SK-N-SH (cell line): ENCODE results near the gene S100A2. TPM values are rescaled to one million over a fixed set of nuclear protein-coding genes. Genes with fewer than 3 reads are reported as not detected.

Experiments used
- CTCF ChIA-PET: fragments of 300-600, 350-600 bp; formaldehyde crosslinking; extraction: SDS; loops from one replicate; lab custom pipeline; 2021; lab: Yijun Ruan, JAX
- POLR2A ChIA-PET: fragments of 350-600 bp; sonication (Branson Sonifier 250); formaldehyde crosslinking; extraction: SDS; loops from one replicate; lab custom pipeline; 2020; ENCODE audit warnings: antibody characterized with exemption, inconsistent platforms; lab: Yijun Ruan, JAX
- DNase-seq: peaks from one replicate; pipeline ENCODE4 v3.0.0; 2012
- H2AFZ ChIP-seq: fragments of 200-600 bp; sonication (generic); 2 replicates; pipeline ENCODE4 v1.8.1; 2016; ENCODE audit warnings: antibody characterized with exemption, mild to moderate bottlenecking, low read depth
- H3F3A ChIP-seq: fragments of 200-600 bp; sonication (generic); replicated peaks from 2 replicates; pipeline ENCODE3; 2016; ENCODE audit warnings: antibody characterized with exemption, mild to moderate bottlenecking; ENCODE audit not compliant: insufficient read depth
- H3K27ac ChIP-seq, 2 experiments: fragments of 200-500 bp in 1 of 2; fragments of 200-600 bp in 1 of 2; sonication (Bioruptor generic) in 1 of 2; sonication (generic), shearing (Covaris generic) in 1 of 2; 2 replicates each; pipeline versions ENCODE4 v1.5.1 to v1.6.1; 2014 to 2016; ENCODE audit warnings: low read depth in 2 of 2, inconsistent platforms in 1 of 2, low read length in 1 of 2, mild to moderate bottlenecking in 1 of 2, mixed read lengths in 1 of 2
- H3K27me3 ChIP-seq: fragments of 200-600 bp; sonication (generic), shearing (Covaris generic); 2 replicates; pipeline ENCODE4 v1.6.1; 2016; ENCODE audit warnings: mixed run types; ENCODE audit not compliant: insufficient read depth
- H3K36me3 ChIP-seq, 2 experiments: fragments of 200-500 bp in 1 of 2; fragments of 200-600 bp in 1 of 2; sonication (Bioruptor generic) in 1 of 2; sonication (generic) in 1 of 2; replicated peaks in 1 of 2; 2 replicates each; pipeline versions ENCODE3 to v1.5.1; 2014 to 2016; ENCODE audit warnings: low read length in 1 of 2, mild to moderate bottlenecking in 1 of 2; ENCODE audit not compliant: insufficient read depth in 2 of 2, control insufficient read depth in 1 of 2
- H3K4me1 ChIP-seq, 2 experiments: fragments of 200-500 bp in 1 of 2; fragments of 200-600 bp in 1 of 2; sonication (Bioruptor generic) in 1 of 2; sonication (generic), shearing (Covaris generic) in 1 of 2; 2 replicates each; pipeline versions ENCODE4 v1.5.1 to v1.6.1; 2014 to 2016; ENCODE audit warnings: low read depth in 1 of 2, low read length in 1 of 2, mixed run types in 1 of 2; ENCODE audit not compliant: insufficient read depth in 2 of 2, control insufficient read depth in 1 of 2
- H3K4me2 ChIP-seq: fragments of 200-600 bp; sonication (generic), shearing (Covaris generic); 2 replicates; pipeline ENCODE4 v1.6.1; 2017; ENCODE audit warnings: mixed run types
- H3K4me3 ChIP-seq, 2 experiments: fragments of 200-500 bp in 1 of 2; fragments of 200-600 bp in 1 of 2; sonication (Bioruptor generic) in 1 of 2; sonication (generic), shearing (Covaris generic) in 1 of 2; 2 replicates each; pipeline versions ENCODE4 v1.5.1 to v1.8.1; 2014 to 2016; ENCODE audit warnings: low read depth in 2 of 2, inconsistent platforms in 1 of 2, low read length in 1 of 2, mild to moderate bottlenecking in 1 of 2, mixed read lengths in 1 of 2, moderate library complexity in 1 of 2
- H3K79me2 ChIP-seq: fragments of 200-600 bp; sonication (generic); 2 replicates; pipeline ENCODE4 v1.8.1; 2017; ENCODE audit warnings: mild to moderate bottlenecking; ENCODE audit not compliant: insufficient read depth
- H3K9ac ChIP-seq: fragments of 200-600 bp; sonication (generic); 2 replicates; pipeline ENCODE4 v1.6.1; 2017; ENCODE audit warnings: mixed run types
- H3K9me2 ChIP-seq: fragments of 200-600 bp; sonication (generic); 2 replicates; pipeline ENCODE4 v1.6.1; 2017; ENCODE audit warnings: mixed run types
- H3K9me3 ChIP-seq: fragments of 200-600 bp; sonication (generic); 2 replicates; pipeline ENCODE4 v1.6.1; 2017; ENCODE audit warnings: mixed run types, mild to moderate bottlenecking, moderate library complexity
- H4K20me1 ChIP-seq: fragments of 200-600 bp; sonication (generic); 2 replicates; pipeline ENCODE4 v1.6.1; 2017; ENCODE audit warnings: mild to moderate bottlenecking, mixed run types; ENCODE audit not compliant: insufficient read depth
- MEF2A ChIP-seq: IDR thresholded peaks from 2 replicates; pipeline ENCODE4 v1.4.0; 2012; ENCODE audit warnings: low read depth, borderline replicate concordance
- SMC3 ChIP-seq: IDR thresholded peaks from 2 replicates; pipeline ENCODE4 v1.6.1; 2012; ENCODE audit warnings: low read depth, low read length, improper control_type of control experiment
- WGBS: methylation state at CpG from one replicate; pipeline ENCODE4 v1.1.6; 2017; ENCODE audit warnings: low lambda C conversion rate; 5-methylcytosine and 5-hydroxymethylcytosine counted together
- polyA plus RNA-seq, 3 experiments: library from polyadenylated mRNA; depleted of rRNA; stranded (reverse); fragments of >200 nt; gene quantifications; 2 replicates each; pipeline ENCODE4 v1.2.3, GENCODE V29; 2012
- TF ChIP-seq, protein P1 (sequence below): fragments of 150-350 bp; IDR thresholded peaks from 2 replicates; pipeline ENCODE4 v1.6.1; 2017; ENCODE audit warnings: antibody characterized with exemption, low read length, low read depth, borderline replicate concordance
- TF ChIP-seq, protein P2 (sequence below): IDR thresholded peaks from 2 replicates; pipeline ENCODE4 v1.4.0; 2012; ENCODE audit warnings: low read depth, borderline replicate concordance
- TF ChIP-seq, protein P3 (sequence below): fragments of 150-350 bp; IDR thresholded peaks from 2 replicates; pipeline ENCODE4 v1.6.1; 2016; ENCODE audit warnings: mild to moderate bottlenecking, low read depth, low read length
- TF ChIP-seq, protein P4 (sequence below): fragments of 200-600 bp; sonication (generic); IDR thresholded peaks from 2 replicates; pipeline ENCODE4 v1.6.1; 2017; ENCODE audit warnings: antibody characterized with exemption, mild to moderate bottlenecking, moderate library complexity
- TF ChIP-seq, protein P5 (sequence below): IDR thresholded peaks from 2 replicates; pipeline ENCODE4 v1.4.0; 2012; ENCODE audit warnings: low read depth

S100A2 gene
- polyA plus RNA-seq, 1 of the 3 experiments (the other 2 are of a cell fraction): 31.4 TPM

DNA sequence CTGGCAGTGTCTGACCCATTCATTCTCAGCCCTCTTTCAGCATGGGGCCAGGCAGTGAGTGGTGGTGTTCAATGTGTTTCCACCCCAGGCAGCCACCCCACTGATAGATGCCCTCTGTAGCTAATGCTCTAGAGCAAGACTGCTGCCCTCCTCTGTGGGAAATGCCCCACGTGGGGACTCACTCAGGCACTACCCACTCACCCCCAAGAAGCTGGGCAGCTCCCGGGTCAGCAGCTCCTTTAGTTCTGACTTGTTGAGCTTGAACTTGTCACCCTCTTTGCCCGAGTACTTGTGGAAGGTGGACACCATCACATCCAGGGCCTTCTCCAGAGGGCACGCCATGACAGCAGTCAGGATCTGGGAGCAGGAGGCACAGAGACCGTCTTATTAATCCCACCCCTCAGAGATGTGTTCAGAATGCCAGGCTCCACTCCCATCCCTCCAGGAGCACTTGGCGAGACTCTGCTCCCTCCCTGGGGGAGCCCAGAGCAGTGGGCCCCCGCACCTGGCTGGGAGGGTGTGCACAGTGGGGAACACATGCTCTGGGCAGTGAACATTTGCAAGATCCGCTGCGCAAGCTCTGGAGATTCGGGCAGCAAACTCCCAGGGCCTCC lies 21.1 kb downstream of the S100A2 start (continued):
- TF ChIP-seq, protein P1, sequence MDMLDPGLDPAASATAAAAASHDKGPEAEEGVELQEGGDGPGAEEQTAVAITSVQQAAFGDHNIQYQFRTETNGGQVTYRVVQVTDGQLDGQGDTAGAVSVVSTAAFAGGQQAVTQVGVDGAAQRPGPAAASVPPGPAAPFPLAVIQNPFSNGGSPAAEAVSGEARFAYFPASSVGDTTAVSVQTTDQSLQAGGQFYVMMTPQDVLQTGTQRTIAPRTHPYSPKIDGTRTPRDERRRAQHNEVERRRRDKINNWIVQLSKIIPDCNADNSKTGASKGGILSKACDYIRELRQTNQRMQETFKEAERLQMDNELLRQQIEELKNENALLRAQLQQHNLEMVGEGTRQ: no peak
- TF ChIP-seq, protein P2, sequence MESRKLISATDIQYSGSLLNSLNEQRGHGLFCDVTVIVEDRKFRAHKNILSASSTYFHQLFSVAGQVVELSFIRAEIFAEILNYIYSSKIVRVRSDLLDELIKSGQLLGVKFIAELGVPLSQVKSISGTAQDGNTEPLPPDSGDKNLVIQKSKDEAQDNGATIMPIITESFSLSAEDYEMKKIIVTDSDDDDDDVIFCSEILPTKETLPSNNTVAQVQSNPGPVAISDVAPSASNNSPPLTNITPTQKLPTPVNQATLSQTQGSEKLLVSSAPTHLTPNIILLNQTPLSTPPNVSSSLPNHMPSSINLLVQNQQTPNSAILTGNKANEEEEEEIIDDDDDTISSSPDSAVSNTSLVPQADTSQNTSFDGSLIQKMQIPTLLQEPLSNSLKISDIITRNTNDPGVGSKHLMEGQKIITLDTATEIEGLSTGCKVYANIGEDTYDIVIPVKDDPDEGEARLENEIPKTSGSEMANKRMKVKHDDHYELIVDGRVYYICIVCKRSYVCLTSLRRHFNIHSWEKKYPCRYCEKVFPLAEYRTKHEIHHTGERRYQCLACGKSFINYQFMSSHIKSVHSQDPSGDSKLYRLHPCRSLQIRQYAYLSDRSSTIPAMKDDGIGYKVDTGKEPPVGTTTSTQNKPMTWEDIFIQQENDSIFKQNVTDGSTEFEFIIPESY: no peak
- TF ChIP-seq, protein P3, sequence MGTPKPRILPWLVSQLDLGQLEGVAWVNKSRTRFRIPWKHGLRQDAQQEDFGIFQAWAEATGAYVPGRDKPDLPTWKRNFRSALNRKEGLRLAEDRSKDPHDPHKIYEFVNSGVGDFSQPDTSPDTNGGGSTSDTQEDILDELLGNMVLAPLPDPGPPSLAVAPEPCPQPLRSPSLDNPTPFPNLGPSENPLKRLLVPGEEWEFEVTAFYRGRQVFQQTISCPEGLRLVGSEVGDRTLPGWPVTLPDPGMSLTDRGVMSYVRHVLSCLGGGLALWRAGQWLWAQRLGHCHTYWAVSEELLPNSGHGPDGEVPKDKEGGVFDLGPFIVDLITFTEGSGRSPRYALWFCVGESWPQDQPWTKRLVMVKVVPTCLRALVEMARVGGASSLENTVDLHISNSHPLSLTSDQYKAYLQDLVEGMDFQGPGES: no peak
- TF ChIP-seq, protein P4, sequence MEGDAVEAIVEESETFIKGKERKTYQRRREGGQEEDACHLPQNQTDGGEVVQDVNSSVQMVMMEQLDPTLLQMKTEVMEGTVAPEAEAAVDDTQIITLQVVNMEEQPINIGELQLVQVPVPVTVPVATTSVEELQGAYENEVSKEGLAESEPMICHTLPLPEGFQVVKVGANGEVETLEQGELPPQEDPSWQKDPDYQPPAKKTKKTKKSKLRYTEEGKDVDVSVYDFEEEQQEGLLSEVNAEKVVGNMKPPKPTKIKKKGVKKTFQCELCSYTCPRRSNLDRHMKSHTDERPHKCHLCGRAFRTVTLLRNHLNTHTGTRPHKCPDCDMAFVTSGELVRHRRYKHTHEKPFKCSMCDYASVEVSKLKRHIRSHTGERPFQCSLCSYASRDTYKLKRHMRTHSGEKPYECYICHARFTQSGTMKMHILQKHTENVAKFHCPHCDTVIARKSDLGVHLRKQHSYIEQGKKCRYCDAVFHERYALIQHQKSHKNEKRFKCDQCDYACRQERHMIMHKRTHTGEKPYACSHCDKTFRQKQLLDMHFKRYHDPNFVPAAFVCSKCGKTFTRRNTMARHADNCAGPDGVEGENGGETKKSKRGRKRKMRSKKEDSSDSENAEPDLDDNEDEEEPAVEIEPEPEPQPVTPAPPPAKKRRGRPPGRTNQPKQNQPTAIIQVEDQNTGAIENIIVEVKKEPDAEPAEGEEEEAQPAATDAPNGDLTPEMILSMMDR: no peak
- TF ChIP-seq MEF2A (no peak), SMC3 (no peak)

DNA sequence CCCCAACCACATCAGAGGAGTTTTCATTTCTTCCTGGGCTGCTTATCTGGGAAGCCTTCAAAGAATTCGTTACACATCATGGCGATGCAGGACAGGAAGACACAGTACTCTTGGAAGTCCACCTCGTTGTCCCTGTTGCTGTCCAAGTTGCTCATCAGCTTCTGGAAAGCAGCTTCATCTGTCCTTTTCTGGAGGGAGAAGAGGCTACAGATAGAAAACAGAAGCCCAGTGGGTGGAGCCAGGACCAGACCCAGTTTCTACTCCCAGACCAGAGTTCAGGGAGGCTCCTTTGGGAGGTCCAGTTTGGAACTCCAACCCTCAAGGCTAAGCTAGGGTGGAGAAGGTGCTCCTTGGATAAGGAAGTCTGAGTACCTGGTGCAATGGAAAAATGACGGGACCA lies 21.9 kb downstream of the S100A2 start:
- DNase-seq: no peak
- H3K36me3 ChIP-seq: no peaks in the 10 kb centered on the region
- peaks cover 44 to 54% of the 10 kb centered on the region in 2 experiments; a peak in 3 of 4 replicates for H3K4me1 ChIP-seq
- no peaks in the 10 kb centered on the region for H3K79me2 ChIP-seq
- H3K9ac ChIP-seq: no peak overlapping the region
- H3K9me3 ChIP-seq: no peaks in the 10 kb centered on the region
- ChIA-PET CTCF (interaction anchor here (1.0 to 11.8 kb wide), 3 partner anchors 11 to 33 kb away, joined by 3 to 62 read pairs (median 20); no protein-coding TSS in a partner anchor), POLR2A (no interaction called here)
- no peaks in the 10 kb centered on the region for H4K20me1 ChIP-seq
- peaks cover 11% of the 10 kb centered on the region for H3F3A ChIP-seq
- H3K27ac ChIP-seq: no peak overlapping the region
- no peak overlapping the region for H2AFZ ChIP-seq
- TF ChIP-seq, protein P2: no peak
- TF ChIP-seq, protein P5, sequence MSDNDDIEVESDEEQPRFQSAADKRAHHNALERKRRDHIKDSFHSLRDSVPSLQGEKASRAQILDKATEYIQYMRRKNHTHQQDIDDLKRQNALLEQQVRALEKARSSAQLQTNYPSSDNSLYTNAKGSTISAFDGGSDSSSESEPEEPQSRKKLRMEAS: no peak
- H3K9me2 ChIP-seq: no peaks in the 10 kb centered on the region
- 89% methylated on average over 4 of the region's 4 CpGs for WGBS
- H3K4me3 ChIP-seq: no peak overlapping the region
- H3K27me3 ChIP-seq: no peaks in the 10 kb centered on the region
- no peak overlapping the region for H3K4me2 ChIP-seq
